ENCODE measurements around the gene SRXN1.

Gene SRXN1

GRCh38 chr20:692044-692443, 39.0 kb upstream of the SRXN1 start:
- Histone ChIP-seq H3K27ac (no peak overlapping the region), H3K4me3 (no peak overlapping the region), H3K9ac (ENCODE audit: insufficient read length) (no peak overlapping the region), H3K9me3 (ENCODE audit: low read depth, low read length) (no peaks in the 10 kb centered on the region), H3K36me3 (ENCODE audit: insufficient read depth, low read length) (no peaks in the 10 kb centered on the region)
- DNase-seq (ENCODE audit: low read depth, low spot score), result no peak
- no peak for TF ChIP-seq FOXP2 (optimal IDR thresholded peaks at IDR 0.05; ENCODE audit: control extremely low read depth, extremely low read length, insufficient read depth)

GRCh38 chr20:689947-690346, 36.9 kb upstream of the SRXN1 start:
- H3K36me3 ChIP-seq (ENCODE audit: insufficient read depth, low read length), result no peaks in the 10 kb centered on the region
- no peak for DNase-seq (ENCODE audit: low read depth, low spot score)
- H3K9me3 ChIP-seq (ENCODE audit: low read depth, low read length), result no peaks in the 10 kb centered on the region
- TF ChIP-seq FOXP2 (optimal IDR thresholded peaks at IDR 0.05; ENCODE audit: control extremely low read depth, extremely low read length, insufficient read depth), result no peak
- no peak for TF ChIP-seq EZH2 (IDR thresholded peaks at IDR 0.05)
- no peak for TF ChIP-seq POLR2AphosphoS5 (IDR thresholded peaks at IDR 0.05; ENCODE audit: borderline replicate concordance, low read depth, low read length)
- H3K9ac ChIP-seq (ENCODE audit: insufficient read length), result no peak overlapping the region
- no peak overlapping the region for H3K27ac ChIP-seq
- no peak overlapping the region for H3K4me3 ChIP-seq

GRCh38 chr20:689348-689747, 36.3 kb upstream of the SRXN1 start:
- TF ChIP-seq EZH2 (IDR thresholded peaks at IDR 0.05) (no peak), FOXP2 (optimal IDR thresholded peaks at IDR 0.05; ENCODE audit: control extremely low read depth, extremely low read length, insufficient read depth) (no peak), POLR2AphosphoS5 (IDR thresholded peaks at IDR 0.05; ENCODE audit: borderline replicate concordance, low read depth, low read length) (no peak)
- DNase-seq (ENCODE audit: low read depth, low spot score), result no peak
- Histone ChIP-seq H3K9ac (ENCODE audit: insufficient read length) (no peak overlapping the region), H3K27ac (no peak overlapping the region), H3K9me3 (ENCODE audit: low read depth, low read length) (no peaks in the 10 kb centered on the region), H3K36me3 (ENCODE audit: insufficient read depth, low read length) (no peaks in the 10 kb centered on the region), H3K4me3 (no peak overlapping the region)

- Histone ChIP-seq H3K36me3 (ENCODE audit: insufficient read depth, low read length) (no peaks in the 10 kb centered on the region), H3K4me3 (no peak overlapping the region), H3K9ac (ENCODE audit: insufficient read length) (no peak overlapping the region), H3K27ac (no peak overlapping the region), H3K9me3 (ENCODE audit: low read depth, low read length) (no peaks in the 10 kb centered on the region)
- no peak for DNase-seq (ENCODE audit: low read depth, low spot score)
- TF ChIP-seq FOXP2 (optimal IDR thresholded peaks at IDR 0.05; ENCODE audit: control extremely low read depth, extremely low read length, insufficient read depth) (no peak), POLR2AphosphoS5 (IDR thresholded peaks at IDR 0.05; ENCODE audit: borderline replicate concordance, low read depth, low read length) (no peak), EZH2 (IDR thresholded peaks at IDR 0.05) (no peak)
These were observed 35.8 kb upstream of the SRXN1 start for GRCh38 chr20:688809-689212.

GRCh38 chr20:687468-688203, 34.6 kb upstream of the SRXN1 start:
- Histone ChIP-seq H3K4me3 (no peak overlapping the region), H3K27ac (no peak overlapping the region), H3K9ac (ENCODE audit: insufficient read length) (no peak overlapping the region), H3K9me3 (ENCODE audit: low read depth, low read length) (no peaks in the 10 kb centered on the region), H3K36me3 (ENCODE audit: insufficient read depth, low read length) (no peaks in the 10 kb centered on the region)
- no peak for DNase-seq (ENCODE audit: low read depth, low spot score)
- TF ChIP-seq EZH2 (IDR thresholded peaks at IDR 0.05) (no peak), FOXP2 (optimal IDR thresholded peaks at IDR 0.05; ENCODE audit: control extremely low read depth, extremely low read length, insufficient read depth) (no peak), POLR2AphosphoS5 (IDR thresholded peaks at IDR 0.05; ENCODE audit: borderline replicate concordance, low read depth, low read length) (no peak)

- no peak for DNase-seq (ENCODE audit: low read depth, low spot score)
- Histone ChIP-seq H3K9me3 (ENCODE audit: low read depth, low read length) (no peaks in the 10 kb centered on the region), H3K36me3 (ENCODE audit: insufficient read depth, low read length) (no peaks in the 10 kb centered on the region), H3K27ac (no peak overlapping the region), H3K9ac (ENCODE audit: insufficient read length) (no peak overlapping the region), H3K4me3 (no peak overlapping the region)
- TF ChIP-seq EZH2 (IDR thresholded peaks at IDR 0.05), result no peak
- no peak for TF ChIP-seq FOXP2 (optimal IDR thresholded peaks at IDR 0.05; ENCODE audit: control extremely low read depth, extremely low read length, insufficient read depth)
- no peak for TF ChIP-seq POLR2AphosphoS5 (IDR thresholded peaks at IDR 0.05; ENCODE audit: borderline replicate concordance, low read depth, low read length)
These were observed 31.8 kb upstream of the SRXN1 start for GRCh38 chr20:684676-685319.

GRCh38 chr20:682123-682522, 29.1 kb upstream of the SRXN1 start:
- DNase-seq (ENCODE audit: low read depth, low spot score), result no peak
- no peaks in the 10 kb centered on the region for H3K9me3 ChIP-seq (ENCODE audit: low read depth, low read length)
- H3K36me3 ChIP-seq (ENCODE audit: insufficient read depth, low read length), result no peaks in the 10 kb centered on the region
- no peak overlapping the region for H3K4me3 ChIP-seq
- no peak for TF ChIP-seq EZH2 (IDR thresholded peaks at IDR 0.05)
- TF ChIP-seq FOXP2 (optimal IDR thresholded peaks at IDR 0.05; ENCODE audit: control extremely low read depth, extremely low read length, insufficient read depth), result no peak
- TF ChIP-seq POLR2AphosphoS5 (IDR thresholded peaks at IDR 0.05; ENCODE audit: borderline replicate concordance, low read depth, low read length), result no peak
- no peak overlapping the region for H3K9ac ChIP-seq (ENCODE audit: insufficient read length)
- H3K27ac ChIP-seq, result no peak overlapping the region

- Histone ChIP-seq H3K9ac (ENCODE audit: insufficient read length) (no peak overlapping the region), H3K9me3 (ENCODE audit: low read depth, low read length) (no peaks in the 10 kb centered on the region), H3K36me3 (ENCODE audit: insufficient read depth, low read length) (no peaks in the 10 kb centered on the region), H3K27ac (no peak overlapping the region), H3K4me3 (no peak overlapping the region)
- TF ChIP-seq FOXP2 (optimal IDR thresholded peaks at IDR 0.05; ENCODE audit: control extremely low read depth, extremely low read length, insufficient read depth) (no peak), POLR2AphosphoS5 (IDR thresholded peaks at IDR 0.05; ENCODE audit: borderline replicate concordance, low read depth, low read length) (no peak), EZH2 (IDR thresholded peaks at IDR 0.05) (no peak)
- DNase-seq (ENCODE audit: low read depth, low spot score), result no peak
These were observed 27.7 kb upstream of the SRXN1 start for GRCh38 chr20:680638-681187.
